ENCODE results near the gene PDE10A.
"Not testable (repeated sequence)": the region's sequence is repeated elsewhere in the genome, so short reads cannot be mapped to it uniquely, and the experiment has no call there.

PDE10A gene

DNA sequence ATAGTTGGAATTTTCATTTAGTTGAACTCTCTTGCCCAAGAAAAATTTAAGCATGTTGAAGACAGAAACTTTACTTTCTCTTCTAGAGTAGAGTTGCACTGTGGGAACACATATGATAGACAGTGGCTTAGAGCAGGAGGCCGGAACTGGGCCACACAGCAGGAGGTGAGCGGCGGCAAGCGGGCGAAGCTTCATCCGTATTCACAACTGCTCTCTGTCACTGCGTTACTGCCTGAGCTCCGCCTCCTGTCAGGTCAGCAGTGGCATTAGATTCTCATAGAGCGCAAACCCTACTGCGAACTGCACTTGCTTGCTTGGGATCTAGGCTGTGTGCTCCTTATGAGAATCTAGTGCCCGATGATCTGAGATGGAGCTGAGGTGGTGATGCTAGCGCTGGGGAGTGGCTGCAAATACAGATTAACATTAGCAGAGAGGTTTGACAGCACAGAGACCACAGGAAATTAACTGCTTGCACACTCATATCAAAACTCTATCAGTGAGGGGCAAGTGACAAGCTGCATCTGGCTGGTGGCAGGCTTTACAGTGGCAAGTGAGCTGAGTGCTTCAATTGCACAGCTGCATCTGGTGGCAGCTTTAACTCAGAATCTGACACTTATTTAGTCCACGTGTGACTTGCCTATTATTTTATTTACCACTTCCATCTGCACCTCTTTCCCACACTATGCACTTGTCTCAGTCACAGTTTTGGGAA lies 178.7 kb downstream of the PDE10A start:
- TF ChIP-seq, protein P1, sequence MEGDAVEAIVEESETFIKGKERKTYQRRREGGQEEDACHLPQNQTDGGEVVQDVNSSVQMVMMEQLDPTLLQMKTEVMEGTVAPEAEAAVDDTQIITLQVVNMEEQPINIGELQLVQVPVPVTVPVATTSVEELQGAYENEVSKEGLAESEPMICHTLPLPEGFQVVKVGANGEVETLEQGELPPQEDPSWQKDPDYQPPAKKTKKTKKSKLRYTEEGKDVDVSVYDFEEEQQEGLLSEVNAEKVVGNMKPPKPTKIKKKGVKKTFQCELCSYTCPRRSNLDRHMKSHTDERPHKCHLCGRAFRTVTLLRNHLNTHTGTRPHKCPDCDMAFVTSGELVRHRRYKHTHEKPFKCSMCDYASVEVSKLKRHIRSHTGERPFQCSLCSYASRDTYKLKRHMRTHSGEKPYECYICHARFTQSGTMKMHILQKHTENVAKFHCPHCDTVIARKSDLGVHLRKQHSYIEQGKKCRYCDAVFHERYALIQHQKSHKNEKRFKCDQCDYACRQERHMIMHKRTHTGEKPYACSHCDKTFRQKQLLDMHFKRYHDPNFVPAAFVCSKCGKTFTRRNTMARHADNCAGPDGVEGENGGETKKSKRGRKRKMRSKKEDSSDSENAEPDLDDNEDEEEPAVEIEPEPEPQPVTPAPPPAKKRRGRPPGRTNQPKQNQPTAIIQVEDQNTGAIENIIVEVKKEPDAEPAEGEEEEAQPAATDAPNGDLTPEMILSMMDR (IDR thresholded peaks at IDR 0.05; ENCODE audit: insufficient read depth, missing control alignments): no peak
- DNase-seq (ENCODE audit: insufficient read length, low spot score) (no peak), FAIRE-seq (no peak)

DNA sequence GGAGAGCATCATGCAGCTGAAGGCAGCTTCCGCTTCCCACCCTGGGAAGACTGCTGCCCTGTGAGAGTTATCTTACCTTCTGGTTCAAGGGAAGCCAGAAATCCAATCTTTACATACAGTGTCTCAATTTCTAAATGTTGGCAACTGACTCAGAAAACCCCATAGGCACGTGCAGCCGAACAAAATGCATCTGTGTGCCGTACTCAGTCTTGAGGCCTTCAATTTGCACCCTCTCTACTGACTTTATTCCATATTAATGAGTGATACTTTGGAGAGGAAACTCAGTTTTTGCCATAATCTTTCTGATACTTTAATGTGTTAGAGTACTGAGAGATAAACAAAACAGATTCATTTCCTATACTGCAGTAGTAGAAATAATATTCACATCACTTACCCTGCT lies 181.1 kb downstream of the PDE10A start:
- FAIRE-seq (no peak), DNase-seq (ENCODE audit: insufficient read length, low spot score) (no peak)
- TF ChIP-seq, protein P1 (IDR thresholded peaks at IDR 0.05; ENCODE audit: insufficient read depth, missing control alignments): no peak

DNA sequence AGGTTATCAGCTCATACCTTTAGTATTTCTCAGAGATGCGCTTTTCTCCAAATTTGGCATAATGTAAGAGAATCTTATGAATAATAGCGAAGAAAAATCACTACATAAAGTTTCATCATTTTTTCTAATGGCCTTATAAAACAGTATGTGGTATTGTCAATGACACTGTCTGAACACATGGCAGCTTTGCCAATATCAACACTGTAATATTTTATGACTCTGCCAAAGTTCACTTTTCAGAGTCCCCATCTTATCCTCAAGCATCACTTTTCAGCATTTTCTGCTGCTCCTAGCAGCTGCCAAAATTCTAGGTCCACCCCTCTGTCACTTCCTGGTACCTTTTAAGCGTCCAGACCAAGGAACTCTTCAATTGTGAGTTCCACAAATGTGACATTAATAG lies 182.1 kb downstream of the PDE10A start:
- DNase-seq (ENCODE audit: insufficient read length, low spot score) (no peak), FAIRE-seq (no peak)

DNA sequence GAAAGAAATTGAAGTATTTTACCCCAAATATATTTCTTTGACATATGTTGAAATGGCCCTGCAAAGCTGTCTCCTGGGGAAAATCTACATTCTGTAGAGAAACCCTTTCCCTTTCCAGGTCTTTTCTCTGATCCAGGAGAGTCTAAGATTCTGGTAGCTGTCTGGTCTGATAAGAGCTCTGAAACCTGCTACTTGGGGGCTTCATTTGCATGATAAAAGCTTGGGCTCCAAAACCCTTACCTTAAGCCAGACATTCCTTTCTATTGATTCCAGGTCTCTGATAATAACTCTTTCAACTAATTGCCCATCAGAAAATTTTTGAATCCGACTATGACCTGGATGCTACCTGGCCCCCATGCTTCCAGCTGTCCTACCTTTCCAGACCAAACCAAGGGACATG lies 184.5 kb downstream of the PDE10A start:
- FAIRE-seq (no peak), DNase-seq (ENCODE audit: insufficient read length, low spot score) (no peak)
- TF ChIP-seq, protein P1 (IDR thresholded peaks at IDR 0.05; ENCODE audit: insufficient read depth, missing control alignments): no peak

More for the DNA sequence above, 182.1 kb downstream of the PDE10A start:
- TF ChIP-seq, protein P1 (IDR thresholded peaks at IDR 0.05; ENCODE audit: insufficient read depth, missing control alignments): no peak

DNA sequence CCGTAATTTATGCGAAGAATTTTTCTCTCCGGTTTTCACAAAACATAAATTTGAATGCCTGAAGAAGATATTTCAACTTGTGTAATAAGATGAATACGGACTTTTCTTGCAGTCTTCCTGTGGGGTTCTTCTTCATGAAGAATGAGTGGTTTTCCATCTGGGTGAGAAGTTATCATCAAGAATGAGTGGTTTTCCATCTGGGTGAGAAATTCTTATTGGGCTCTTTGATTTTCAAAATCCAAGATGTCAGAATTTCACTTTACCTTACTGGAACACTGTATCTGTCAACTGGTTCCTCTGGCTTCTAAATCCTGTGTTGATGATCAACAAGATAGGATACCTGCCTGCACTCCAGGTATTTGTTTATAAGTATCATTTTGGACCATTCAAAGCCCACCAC lies 193.6 kb downstream of the PDE10A start:
- DNase-seq (ENCODE audit: insufficient read length, low spot score) (no peak), FAIRE-seq (no peak)
- TF ChIP-seq, protein P1 (IDR thresholded peaks at IDR 0.05; ENCODE audit: insufficient read depth, missing control alignments): no peak

DNA sequence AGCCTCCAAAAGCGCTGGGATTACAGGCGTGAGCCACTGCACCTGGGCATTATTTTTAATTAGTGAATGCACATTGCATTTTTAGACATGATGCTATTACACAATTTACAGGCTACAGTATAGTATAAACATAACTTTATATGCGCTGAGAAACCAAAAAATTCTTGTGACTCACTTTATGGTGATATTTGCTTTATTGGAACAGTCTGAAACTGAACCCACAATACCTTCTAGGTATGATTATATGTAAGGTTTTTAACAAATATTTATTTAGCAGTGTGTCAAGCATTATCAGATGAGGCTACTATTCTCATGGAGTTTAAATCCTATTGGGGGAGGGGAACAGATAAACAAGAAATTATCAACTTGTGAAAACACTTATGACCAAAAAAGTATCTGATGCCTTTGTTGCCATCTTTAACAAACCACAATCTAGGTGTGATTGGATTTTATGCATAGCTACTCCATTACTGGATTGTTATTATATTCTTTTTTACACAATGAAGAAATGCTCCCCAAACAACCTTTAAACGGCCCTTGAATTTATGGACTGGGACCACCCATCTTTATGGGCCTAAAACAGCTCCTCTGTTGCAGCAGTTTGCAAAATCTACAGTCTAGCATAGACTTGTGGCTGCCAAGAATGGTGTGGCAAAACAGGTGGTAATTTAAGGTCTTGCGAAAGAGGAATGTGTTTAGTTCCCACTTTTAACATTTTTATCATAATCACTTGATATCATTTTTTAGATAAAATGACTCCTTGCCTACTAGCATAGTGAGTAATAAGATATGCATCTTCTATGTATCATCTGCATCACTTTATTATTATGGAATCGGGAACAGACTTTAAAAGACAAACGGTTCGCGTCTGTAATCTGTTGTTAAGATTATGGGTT lies 194.5 kb downstream of the PDE10A start:
- no peak for FAIRE-seq

DNA sequence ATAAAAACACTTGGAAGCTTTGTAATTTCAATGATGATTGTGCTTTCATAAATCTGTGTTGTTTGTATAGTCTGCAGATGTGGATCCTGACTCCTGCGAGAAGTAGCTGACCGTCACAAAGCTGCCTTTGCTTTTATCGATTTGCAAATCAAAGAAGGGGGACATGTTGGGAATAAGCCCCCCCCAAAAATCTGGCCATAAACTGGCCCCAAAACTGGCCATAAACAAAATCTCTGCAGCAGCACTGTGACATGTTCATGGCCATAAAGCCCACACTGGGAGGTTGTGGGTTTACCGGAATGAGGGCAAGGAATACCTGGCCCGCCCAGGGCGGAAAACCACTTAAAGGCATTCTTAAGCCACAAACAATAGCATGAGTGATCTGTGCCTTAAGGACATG lies 199.5 kb downstream of the PDE10A start:
- FAIRE-seq; DNase-seq (ENCODE audit: insufficient read length, low spot score): not testable (repeated sequence)

More for the DNA sequence above, 194.5 kb downstream of the PDE10A start:
- TF ChIP-seq, protein P1 (IDR thresholded peaks at IDR 0.05; ENCODE audit: insufficient read depth, missing control alignments): no peak
- DNase-seq (ENCODE audit: insufficient read length, low spot score): no peak

DNA sequence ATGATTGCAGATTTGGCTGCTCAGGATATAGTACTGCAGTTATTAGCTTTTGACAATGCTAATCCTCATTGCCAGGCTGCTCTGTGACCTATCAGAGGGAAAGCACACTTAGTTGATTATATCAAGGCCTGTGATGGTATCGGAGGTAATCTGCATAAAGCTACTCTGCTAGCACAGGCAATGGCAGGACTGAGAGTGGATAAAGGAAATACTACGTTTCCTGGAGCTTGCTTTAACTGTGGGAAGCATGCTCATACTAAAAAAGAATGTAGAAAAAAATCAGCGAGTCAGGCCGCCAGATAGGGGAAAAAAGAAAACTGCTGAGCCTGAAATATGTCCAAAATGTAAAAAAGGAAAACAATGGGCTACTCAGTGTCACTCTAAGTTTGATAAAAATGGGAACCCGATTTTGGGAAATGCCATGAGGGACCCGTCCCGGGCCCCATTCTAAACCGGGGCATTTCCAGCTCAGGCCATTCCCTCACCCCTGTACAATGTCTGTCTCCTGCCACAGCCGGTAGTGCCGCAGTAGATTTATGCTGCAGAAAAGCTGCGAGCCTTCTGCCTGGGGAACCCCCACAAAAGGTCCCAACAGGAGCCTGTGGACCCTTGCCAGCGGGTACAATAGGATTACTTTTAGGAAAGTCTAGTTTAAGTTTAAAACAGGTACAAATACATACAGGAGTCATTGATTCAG lies 203.3 kb downstream of the PDE10A start:
- not testable (repeated sequence) for FAIRE-seq; DNase-seq (ENCODE audit: insufficient read length, low spot score)
